HG03460 (cell line): Measurements from ENCODE around the gene AHRR.
"Not testable (repeated sequence)": the region's sequence is repeated elsewhere in the genome, so short reads cannot be mapped to it uniquely, and the experiment has no call there.

ENCODE experiments used
- ATAC-seq: cut with Tn5 transposase; IDR thresholded peaks from one replicate; pipeline ENCODE4 v1.9.1; 2021; ENCODE audit not compliant: unreplicated experiment

The AHRR gene

DNA sequence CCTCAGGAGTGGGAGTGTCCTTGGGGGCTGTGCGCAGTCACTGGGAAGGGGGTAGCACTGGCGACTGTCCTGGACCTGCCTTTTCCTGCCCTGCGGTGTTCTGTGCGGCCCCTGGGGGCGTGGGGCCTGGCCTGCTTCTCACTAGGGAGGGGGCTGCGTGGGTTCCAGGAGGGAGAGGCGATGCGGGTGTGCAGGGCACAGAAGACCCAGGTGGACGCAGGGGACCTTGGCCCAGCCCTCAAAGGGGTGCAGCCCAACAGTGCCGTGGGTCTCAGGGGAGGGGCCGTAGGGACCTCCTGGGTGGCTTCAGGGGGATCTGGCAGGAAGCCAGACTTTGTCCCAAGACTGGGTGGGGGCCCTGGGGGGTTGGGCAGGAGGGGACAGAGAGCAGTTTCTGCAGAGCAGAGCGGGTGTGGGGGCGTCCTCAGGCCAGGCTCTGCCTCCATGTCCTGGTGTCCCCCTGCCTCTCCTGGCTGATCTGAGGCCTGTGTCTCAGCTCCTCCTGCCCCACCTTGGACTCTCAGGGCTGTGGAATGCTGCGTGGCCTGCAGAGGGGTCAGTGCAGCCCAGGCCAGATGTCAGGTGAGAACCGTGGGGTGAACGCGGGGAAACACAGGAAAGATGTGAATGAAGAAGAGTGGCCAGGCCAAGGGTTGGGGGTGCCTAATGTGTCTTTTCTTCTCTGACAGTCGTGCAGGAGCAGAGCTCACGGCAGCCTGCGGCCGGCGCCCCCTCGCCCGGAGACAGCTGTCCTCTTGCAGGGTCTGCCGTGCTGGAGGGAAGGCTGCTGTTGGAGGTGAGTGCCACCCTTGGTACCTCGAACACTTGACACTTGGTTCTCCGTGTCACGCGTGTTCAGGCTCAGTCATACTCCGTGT is 54.6 kb downstream of the AHRR start:
- no peak for ATAC-seq

DNA sequence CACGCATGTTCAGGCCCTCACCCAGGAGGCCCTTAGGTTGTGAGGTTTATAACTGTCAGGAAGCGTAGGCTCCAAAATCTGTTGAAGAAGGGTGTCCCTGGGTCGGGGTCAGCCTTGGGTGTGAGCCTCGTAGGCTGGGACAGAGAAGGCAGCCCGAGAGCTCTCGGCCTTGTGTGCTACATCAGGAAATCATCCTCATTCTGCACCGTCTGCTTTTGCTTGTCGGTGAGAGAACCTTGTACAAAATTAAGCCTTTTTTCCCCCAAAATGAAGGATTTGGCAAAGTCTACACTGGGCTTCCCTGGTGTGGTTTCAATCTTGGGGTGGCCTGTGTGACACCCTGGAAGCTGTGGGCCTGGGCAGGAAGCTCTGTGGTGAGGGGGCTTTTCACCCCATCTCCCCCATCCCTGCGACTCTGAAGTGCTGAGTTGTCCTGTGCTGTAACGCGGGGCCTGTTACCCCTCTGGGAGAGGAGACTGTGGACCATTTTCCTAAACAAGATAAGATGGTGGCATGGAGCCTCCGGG is 55.3 kb downstream of the AHRR start:
- no peak for ATAC-seq

DNA sequence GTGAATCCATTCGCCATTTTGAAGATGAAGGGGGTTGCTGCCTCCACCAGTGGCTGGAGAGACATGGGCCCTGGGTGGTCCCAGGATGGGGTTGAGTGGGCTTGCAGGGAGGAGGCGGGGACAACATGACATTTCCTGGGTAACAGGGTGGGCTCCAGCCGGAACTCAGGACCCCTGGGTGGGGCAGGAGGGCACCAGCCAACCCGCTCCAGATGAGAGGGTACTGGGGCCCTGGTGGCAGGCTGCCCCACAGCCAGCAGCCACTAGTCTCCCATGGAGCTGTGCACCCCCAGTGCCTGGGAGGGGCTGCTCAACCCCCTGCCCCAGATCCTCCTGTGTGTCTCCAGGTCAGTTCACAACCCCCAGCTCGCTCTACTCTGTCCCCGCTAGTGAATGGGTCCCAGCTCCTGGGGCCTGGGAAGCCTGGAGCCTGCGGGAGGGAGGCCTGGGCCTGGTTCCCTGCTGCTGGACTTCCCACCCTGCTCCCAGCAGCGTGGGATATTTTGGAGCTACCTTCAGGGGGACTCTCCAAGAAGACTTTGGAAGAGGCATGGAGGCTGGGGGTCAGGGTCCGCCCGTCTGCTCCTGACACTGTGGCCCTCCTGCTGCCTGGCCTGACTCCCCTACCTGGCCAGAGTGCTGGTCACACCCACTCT is 55.9 kb downstream of the AHRR start:
- ATAC-seq = no peak

DNA sequence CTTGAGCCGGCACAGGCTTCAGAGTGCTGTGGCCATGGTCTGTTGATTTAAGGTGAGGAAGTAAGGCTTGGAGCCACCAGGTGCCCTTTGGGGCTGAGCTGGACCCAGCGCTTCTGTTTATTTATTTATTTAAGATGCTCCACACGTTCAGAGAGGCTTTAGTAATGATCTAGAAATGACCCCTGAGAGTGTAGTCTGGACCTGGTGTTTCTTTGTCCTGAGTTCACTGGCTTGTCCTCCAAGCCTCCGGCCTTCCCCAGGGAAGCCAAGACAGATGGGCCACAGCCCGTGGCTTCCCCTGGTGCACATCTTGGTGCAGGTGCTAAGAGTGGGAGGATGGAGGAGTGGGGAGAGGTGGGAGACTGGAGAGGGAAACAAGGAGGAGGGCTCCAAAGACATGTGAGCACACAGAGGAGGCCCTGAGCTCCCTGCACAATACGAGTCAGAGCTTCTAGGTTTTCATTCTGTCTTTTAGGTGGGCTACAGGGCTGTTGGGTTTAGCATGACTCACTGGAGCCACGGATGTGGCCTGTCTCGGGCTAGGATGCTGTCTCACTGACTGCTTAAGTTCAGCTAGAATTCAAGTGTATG is 56.9 kb downstream of the AHRR start:
- ATAC-seq = no peak

DNA sequence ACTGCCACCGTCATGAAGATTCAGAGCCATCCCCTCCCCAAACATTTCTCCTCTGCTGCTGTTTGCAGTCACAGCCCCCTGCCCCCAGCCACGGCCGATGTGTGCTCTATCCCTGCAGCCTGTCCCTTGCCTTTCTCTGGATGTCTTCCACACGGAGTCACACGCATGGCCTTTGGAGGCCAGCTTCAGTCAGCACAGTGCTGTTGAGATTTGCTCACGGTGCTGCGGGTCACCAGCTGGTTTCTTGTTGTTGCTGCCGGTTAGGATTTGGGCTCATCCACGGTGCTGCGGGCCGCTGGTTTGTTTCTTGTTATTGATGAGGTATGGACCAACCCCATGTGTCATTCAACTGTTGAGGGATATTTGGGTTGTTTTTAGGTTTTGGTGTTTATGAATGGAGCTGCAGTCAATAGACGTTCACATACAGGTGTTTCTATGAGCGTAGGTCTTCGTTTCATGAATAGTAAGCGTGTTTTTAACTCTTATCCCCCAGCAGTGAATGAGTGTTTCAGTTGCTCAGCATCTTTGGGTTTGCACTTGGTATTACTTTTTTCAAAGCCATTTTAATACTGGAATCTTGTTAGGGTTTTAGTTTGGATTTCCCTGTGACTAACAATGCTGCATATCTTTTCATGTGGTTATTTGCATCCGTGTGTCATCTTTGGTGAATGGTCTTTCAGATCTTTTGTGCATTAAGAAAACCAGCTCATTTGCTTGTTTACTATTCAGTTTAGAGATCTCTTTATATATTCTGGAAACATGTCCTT is 57.6 kb downstream of the AHRR start:
- no peak for ATAC-seq

DNA sequence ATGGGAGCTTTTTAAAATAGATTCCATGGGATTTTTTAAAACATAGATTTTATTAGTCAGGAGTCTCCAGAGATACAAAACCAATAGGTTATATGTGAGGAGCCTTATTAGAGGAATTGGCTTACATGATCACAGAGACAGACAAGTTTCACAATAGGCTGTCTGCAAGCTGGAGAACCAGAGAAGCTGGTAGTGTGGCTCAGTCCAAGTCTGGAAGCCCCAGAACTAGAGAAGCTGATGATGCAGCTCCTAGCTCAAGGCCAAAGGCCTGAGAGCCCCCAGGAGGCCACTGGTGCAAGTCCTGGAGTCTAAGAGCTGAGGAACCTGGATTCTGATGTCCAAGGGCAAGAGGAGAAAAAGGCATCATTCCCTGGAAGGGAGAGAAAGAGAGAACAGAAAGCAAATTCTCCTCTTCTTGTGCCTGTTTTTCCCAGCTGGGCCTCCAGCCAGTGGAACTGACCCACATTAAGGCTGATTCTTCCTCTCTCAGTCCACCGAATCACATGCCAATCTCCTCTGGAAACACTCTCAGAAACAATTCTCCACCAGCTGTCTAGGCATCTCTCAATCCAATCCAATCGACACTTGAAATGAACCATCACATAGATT is 59.3 kb downstream of the AHRR start:
- ATAC-seq = no peak

DNA sequence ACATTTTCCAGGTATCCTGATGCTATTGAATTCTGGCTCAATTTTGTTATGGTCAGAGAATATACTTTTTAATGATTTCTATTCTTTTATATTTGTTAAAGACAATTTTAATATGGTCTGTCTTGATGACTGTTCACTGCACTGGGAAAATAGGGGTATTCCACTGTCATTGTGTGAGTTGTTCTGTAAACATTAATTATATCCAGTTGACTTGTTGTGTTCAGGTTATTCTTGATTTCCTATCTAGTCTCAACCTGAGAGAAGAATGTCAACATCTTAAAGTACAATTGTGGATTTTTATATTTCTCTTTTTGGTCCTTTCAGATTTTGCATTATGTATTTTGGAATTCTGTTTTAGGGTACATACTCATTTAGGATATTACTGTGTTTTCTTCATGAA is 61.6 kb downstream of the AHRR start:
- ATAC-seq = no peak

DNA sequence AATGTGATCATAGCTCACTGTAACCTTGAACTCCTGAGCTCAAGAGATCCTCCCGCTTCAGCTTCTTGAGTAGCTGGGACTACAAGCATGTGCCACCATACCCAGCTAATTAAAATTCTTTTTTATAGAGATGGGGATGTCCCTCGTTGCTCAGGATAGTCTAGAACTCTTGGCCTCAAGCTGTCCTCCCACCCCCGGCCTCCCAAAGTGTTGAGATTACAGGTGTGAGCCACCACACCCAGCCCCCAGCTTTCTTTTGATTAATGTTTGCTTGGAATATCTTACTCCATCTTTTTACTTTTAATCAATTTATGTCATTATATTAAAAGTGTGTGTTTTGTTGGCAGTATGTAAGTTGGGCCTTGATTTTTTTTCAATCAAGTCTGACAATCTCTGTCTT is 62.1 kb downstream of the AHRR start:
- no peak for ATAC-seq

DNA sequence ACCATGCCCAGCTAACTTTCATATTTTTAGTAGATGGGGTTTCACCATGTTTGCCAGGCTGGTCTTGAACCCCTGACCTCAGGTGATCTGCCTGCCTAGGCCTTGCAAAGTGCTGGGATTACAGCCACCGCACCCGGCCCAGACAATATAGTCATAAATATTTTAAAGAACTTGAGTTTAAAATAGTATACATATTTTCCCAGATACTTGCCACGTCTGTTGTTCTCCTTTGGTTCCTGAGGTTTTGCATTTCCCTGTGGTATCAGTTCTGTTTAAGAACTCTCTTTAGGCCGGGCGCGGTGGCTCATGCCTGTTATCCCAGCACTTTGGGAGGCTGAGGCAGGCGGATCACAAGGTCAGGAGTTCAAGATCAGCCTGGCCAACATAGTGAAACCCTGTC is 63.1 kb downstream of the AHRR start:
- not testable (repeated sequence) for ATAC-seq

DNA sequence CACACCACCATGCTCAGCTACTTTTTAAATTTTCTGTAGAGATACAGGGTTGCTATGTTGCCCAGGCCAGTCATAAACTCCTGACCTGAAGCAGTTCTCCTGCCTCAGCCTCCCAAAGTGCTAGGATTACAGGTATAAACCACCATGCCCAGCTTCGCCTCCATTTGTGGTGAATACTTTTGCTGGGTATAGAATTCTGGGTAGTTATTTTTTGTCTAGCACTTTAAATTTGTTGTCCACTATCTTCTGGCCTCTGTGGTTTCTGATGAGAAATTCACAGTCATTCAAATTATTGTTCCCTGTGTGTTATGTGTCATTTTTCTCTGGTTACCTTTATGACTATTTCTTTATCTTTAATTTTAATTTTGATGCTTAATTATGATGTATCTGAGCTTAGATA is 63.8 kb downstream of the AHRR start:
- no peak for ATAC-seq

DNA sequence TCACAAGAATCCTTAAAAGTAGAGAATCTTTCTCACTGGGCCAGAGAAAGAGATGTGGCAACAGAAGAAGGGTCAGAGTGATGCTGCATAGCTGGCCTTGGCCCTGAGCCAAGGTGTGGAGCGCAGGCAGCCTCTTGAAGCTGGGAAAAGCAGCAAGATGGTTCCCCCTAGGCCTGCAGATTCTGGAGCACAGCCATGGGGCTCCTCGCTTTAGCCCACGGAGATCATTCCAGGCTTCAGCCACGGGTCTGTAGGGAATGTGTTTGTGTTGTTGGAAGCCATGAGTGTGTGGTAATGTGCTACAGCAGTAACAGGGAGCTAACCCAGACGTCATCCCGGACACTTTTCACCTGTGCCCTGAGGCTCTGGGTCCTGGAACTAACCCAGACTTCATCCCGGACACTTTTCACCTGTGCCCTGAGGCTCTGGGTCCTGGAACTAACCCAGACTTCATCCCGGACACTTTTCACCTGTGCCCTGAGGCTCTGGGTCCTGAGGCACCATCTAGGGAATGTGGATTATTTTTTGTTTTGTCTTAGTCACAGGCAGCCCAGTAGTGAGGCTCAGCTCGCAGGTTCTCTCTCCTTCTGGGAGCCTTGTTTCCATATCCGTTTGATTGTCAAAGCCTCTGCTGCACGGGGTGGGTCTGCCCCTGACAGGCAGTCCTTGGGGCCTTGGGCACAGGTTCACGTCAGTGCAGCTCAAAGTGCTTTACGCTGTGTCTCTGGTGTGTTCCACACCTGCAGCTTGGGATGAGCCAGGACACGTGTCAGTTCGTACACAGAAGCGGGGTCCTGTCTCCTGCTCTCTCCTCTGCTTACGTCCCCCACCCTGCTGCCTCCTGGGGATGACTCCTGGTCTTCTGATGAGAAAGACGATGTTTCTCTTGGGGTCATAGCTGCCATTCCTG is 65.2 kb downstream of the AHRR start:
- no peak for ATAC-seq

DNA sequence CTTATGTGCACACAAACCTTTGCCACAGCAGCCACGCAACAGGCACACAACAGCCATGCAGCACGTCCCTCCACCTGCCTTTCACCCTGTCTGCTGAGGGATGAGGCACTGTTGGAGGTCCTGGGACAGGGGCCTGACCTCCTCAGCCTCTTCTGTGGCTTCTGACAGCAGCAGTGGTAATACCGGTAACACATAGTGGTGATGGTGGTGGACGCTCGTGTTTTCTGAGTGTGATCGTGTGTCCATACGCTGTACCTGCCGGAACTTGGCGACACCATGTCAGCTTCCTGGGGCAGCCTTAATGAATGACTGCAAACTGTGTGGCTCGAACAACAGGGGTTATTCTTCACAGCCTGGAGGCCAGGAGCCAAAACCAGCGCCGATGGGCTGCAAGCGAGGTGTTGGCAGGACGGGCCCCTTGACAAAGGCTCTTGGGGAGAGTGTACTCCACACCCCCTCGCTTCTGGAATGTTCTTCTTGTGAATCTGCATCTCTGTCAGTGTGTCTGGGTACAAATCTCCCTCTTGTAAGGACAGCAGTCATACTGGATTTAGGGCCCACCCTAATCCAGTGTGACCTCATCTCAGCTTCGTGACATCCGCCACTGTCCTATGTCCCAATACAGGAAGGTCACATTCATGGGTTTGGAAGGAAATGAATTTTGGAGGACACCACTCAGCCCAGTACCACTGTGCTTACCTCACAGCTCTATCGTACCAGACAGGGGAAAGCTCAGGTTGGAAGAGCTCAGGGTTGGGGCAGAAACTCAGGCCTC is 66.2 kb downstream of the AHRR start:
- ATAC-seq = no peak

DNA sequence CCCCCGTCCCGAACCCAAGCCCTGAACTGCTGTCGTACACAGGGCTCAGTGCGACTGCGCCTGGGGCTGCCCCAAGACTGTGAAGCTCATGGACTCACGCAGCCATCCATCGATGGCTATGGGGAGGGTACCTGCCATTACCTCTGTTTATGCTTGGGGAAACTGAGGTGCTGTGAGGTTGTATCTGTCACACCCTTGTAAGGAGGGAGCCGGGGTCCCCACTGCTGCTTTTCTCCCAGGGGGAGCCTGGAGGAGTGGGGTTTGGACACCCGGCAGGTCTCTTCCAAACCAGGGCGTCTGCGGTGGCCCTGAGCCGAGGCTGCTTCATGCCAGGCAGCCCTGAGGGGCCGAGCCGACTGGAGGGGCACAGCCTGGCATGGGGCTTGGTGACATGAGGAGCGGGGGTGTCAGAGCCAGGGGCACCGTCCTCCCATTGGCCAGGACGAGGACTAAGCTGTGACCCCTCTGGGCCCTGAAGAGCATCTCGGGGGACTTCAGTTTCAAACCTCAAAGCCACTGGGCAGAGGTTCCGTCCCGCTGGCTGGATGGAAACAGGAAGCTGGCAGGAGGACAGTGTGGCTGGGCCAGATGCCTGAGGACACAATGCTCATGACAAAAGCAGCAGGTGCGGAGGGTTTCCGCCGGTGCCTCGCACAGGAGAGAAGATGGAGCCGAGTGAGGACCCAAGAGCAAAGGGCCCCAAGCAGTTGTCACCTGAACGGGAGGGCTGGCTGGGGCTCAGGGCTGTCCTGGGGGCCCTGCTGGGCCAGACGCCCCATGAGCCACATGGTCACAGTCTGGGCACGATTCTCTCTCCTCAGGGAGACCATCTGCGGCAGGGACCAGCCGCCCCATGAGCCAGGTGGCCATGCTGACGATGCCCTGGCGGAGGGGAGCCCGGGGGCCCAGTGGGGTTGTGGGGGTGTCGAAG is 67.0 kb downstream of the AHRR start:
- no peak for ATAC-seq

DNA sequence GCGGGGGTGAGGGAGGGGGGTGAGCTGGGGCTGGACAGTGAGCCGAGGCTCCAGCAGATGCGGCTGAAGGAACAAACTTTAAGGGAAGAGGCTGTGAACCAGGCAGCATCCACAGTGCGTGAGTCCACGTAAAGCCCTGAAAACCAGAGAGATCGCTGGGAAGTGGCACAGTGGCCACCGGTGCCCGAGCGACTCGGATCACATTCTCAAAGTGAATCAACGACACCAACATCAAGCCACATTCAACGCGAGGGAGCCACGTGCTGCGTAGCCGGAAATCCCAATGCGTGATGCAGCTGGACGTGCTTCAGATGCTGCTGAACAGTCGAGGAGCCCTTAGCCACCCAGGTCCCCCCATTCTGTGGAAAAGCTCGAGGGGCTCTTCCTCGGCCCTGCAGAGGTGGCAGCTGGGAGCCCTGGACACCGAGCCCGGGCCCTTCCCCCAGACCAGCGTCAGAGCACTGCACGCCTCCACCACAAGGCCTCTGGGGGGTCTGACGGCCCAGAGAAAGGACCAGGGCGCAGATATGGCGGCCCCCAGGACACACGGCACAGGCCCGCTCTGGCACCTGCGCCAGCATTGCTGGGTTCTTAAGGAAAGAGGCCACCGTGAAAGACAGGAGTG is 67.8 kb downstream of the AHRR start:
- ATAC-seq = no peak

DNA sequence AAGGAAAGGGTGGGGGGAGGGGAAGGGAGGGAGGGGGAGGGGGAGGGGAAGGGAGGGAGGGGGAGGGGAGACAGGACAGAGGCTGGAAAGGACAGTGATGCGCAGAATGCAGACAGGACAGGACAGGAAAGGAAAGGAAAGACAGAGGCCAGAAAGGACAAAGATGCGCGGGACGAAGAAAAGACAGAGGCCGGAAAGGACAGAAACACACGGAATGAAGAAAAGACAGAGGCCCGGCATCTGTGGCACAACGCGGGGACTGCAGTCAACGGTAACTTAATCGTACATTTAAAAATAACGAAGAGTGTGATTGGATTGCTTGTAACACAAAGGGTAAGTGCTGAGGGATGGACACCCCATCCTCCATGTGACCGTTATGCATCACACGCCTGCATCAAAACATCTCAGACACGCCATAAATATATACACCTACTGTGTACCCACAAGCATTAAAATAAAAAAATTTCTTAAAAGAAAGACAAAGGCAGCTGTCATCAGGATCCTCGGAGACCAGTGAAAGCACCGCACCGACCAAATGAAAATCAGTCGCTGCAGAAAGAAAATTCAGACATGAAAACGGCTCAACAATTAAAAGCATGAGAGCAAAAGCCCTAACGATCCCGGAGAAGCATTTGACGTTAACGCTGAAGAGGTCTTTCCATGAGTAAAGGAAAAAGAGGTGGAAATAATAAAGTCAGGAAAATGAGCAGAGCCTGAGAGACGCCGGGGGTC is 68.5 kb downstream of the AHRR start:
- no peak for ATAC-seq

DNA sequence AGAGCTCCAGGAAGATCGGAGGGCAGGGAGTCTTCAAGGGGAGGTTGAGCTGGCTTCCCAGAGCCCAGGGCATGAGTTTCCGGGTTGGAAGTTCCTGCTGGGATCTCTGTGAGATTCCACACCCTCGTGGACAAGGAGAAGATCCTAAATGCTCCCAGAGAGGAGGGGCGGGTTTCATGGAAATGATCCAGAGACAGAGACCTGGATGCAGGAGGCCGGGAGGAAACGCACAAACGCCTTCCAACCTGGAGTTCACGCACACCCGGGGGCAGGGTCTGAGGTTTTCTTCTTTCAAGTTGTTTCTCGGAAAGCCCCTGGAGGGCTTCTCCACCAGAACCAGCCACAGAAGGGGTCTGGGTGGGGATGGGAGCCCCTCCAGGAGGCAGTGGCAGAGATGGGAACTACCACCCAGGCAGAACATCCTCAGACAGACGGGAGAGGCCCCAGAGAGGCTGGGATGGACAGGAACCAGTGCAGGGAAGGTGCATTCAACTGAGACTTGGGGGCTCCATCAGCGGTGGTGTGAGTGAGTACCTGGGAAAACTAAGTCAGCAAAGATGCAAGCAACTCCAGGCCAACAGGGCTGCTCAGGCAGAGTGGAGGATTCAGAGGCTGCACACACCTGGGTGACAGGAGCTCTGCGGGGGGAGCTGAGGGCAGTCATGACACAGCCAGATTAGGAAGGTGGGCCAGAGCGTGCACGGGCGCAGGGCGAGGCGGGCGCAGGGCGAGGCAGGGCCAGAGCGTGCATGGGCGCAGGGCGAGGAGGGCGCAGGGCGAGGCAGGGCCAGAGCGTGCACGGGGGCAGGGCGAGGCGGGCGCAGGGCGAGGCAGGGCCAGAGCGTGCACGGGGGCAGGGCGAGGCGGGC is 69.3 kb downstream of the AHRR start:
- ATAC-seq = no peak
